HUES64 (cell line): ENCODE results near the gene RAPGEF3.

ENCODE experiments used
- H3K27ac ChIP-seq: 2 replicates; pipeline ENCODE4 v1.7.0; 2013; ENCODE audit warnings: low read depth, low read length, inconsistent platforms
- H3K27me3 ChIP-seq: 2 replicates; pipeline ENCODE4 v1.6.1; 2013; ENCODE audit warnings: mild to moderate bottlenecking, low read length; ENCODE audit not compliant: insufficient read depth
- H3K36me3 ChIP-seq: 2 replicates; pipeline ENCODE4 v1.6.1; 2013; ENCODE audit warnings: mild to moderate bottlenecking, low read length; ENCODE audit not compliant: insufficient read depth
- H3K4me1 ChIP-seq: 2 replicates; pipeline ENCODE4 v1.6.1; 2013; ENCODE audit warnings: mild to moderate bottlenecking, low read length, moderate library complexity; ENCODE audit not compliant: insufficient read depth
- H3K4me3 ChIP-seq: 2 replicates; pipeline ENCODE4 v1.5.1; 2013; ENCODE audit warnings: mild to moderate bottlenecking, low read length, moderate library complexity
- H3K9ac ChIP-seq: 2 replicates; pipeline ENCODE4 v1.6.1; 2013; ENCODE audit warnings: mild to moderate bottlenecking, low read depth, low read length
- H3K9me3 ChIP-seq: 2 replicates; pipeline ENCODE4 v1.6.1; 2013; ENCODE audit warnings: low read depth, low read length; ENCODE audit not compliant: insufficient read depth
- WGBS: fragments of 150-250, 120-280 bp; methylation state at CpG from one replicate; pipeline ENCODE4 v1.1.7; 2013; ENCODE audit warnings: missing lambda C conversion rate; 5-methylcytosine and 5-hydroxymethylcytosine counted together

The RAPGEF3 gene

GRCh38 chr12:47746523-47746922 is 12.2 kb downstream of the RAPGEF3 start:
- WGBS: 89% methylated on average over 7 of the region's 7 CpGs

GRCh38 chr12:47746073-47746472 is 12.6 kb downstream of the RAPGEF3 start:
- Histone ChIP-seq H3K36me3 (no peaks in the 10 kb centered on the region), H3K27ac (no peak overlapping the region), H3K4me1 (no peaks in the 10 kb centered on the region), H3K4me3 (no peak overlapping the region), H3K9me3 (no peaks in the 10 kb centered on the region), H3K27me3 (no peaks in the 10 kb centered on the region), H3K9ac (no peak overlapping the region)
- WGBS: 87% methylated on average over 5 of the region's 5 CpGs

More at GRCh38 chr12:47746523-47746922, 12.2 kb downstream of the RAPGEF3 start:
- Histone ChIP-seq H3K4me3 (no peak overlapping the region), H3K9ac (no peak overlapping the region), H3K4me1 (no peaks in the 10 kb centered on the region), H3K36me3 (no peaks in the 10 kb centered on the region), H3K9me3 (no peaks in the 10 kb centered on the region), H3K27me3 (no peaks in the 10 kb centered on the region), H3K27ac (no peak overlapping the region)

GRCh38 chr12:47745485-47746041 is 13.1 kb downstream of the RAPGEF3 start:
- no peaks in the 10 kb centered on the region for H3K36me3 ChIP-seq
- WGBS: 92% methylated on average over 16 of the region's 16 CpGs
- no peaks in the 10 kb centered on the region for H3K4me1 ChIP-seq
- H3K9ac ChIP-seq: no peak overlapping the region
- no peaks in the 10 kb centered on the region for H3K9me3 ChIP-seq
- H3K4me3 ChIP-seq: no peak overlapping the region
- no peaks in the 10 kb centered on the region for H3K27me3 ChIP-seq
- no peak overlapping the region for H3K27ac ChIP-seq

- Histone ChIP-seq H3K27me3 (no peaks in the 10 kb centered on the region), H3K36me3 (no peaks in the 10 kb centered on the region), H3K9me3 (no peaks in the 10 kb centered on the region), H3K4me1 (no peaks in the 10 kb centered on the region), H3K4me3 (no peak overlapping the region), H3K27ac (no peak overlapping the region), H3K9ac (no peak overlapping the region)
- 83% methylated on average over 8 of the region's 8 CpGs for WGBS
Observed at GRCh38 chr12:47744778-47745436, 13.8 kb downstream of the RAPGEF3 start.

GRCh38 chr12:47744005-47744651 is 14.6 kb downstream of the RAPGEF3 start:
- WGBS: 37% methylated on average over 9 of the region's 10 CpGs
- Histone ChIP-seq H3K36me3 (no peaks in the 10 kb centered on the region), H3K9me3 (no peaks in the 10 kb centered on the region), H3K4me1 (no peaks in the 10 kb centered on the region), H3K9ac (no peak overlapping the region), H3K27ac (no peak overlapping the region), H3K4me3 (no peak overlapping the region), H3K27me3 (no peaks in the 10 kb centered on the region)

DNA sequence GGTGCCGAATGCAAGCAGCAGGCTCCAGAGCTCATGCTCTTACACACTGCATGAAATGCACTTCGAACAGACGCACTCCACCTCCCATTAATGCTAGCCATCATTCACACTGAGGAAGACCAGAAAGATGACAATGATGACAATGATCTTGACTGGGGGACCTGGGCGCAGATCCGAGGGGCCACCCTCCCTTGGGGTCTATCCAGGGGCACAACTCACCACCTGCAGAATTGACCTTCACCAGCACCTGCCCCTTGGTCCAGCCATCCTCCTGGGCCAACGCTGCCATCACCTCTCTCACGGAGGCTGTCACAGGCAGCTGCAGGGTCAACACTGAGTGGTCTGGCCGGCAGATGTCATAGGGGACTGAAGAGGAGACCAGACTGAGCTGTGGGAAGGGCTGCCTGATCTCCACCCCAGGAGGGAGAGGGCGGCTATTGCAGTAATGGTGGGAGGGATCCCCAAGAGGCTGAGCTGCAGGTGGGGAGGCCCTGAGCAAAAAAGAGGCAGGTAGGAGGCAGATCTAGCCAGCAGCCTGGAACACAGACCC is 15.3 kb downstream of the RAPGEF3 start:
- H3K9me3 ChIP-seq: no peaks in the 10 kb centered on the region
- H3K4me1 ChIP-seq: no peaks in the 10 kb centered on the region
- H3K9ac ChIP-seq: no peak overlapping the region
- WGBS: 89% methylated on average over 9 of the region's 9 CpGs
- no peaks in the 10 kb centered on the region for H3K36me3 ChIP-seq
- H3K27me3 ChIP-seq: no peaks in the 10 kb centered on the region
- no peak overlapping the region for H3K27ac ChIP-seq
- no peak overlapping the region for H3K4me3 ChIP-seq

GRCh38 chr12:47742253-47742825 is 16.3 kb downstream of the RAPGEF3 start:
- Histone ChIP-seq H3K9ac (no peak overlapping the region), H3K36me3 (no peaks in the 10 kb centered on the region), H3K9me3 (no peaks in the 10 kb centered on the region), H3K4me3 (no peak overlapping the region), H3K4me1 (no peaks in the 10 kb centered on the region), H3K27ac (no peak overlapping the region), H3K27me3 (no peaks in the 10 kb centered on the region)
- 76% methylated on average over 7 of the region's 7 CpGs for WGBS

DNA sequence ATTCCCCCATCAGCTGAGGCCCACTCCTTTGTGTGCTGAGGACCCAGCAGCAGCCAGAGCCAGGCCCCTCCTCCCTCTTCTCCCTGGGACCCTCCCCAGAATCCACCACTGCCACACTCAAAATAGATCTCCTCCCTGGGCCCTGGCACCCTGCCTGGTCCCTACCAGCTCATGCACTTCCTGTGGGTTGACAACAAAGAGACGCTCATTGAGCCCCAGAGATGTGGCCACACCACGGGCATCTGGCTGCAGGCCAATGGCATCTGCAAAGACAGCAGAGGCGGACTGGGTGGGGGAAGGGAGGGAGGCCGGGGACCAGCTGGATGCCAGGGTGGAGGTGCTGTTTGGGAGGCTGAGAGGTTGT is 17.4 kb downstream of the RAPGEF3 start:
- peaks cover 3% of the 10 kb centered on the region; the same call in 1 of the 2 replicates for H3K4me1 ChIP-seq
- WGBS: 70% methylated on average over 4 of the region's 4 CpGs
- H3K27me3 ChIP-seq: no peaks in the 10 kb centered on the region
- H3K9ac ChIP-seq: no peak overlapping the region
- no peak overlapping the region for H3K4me3 ChIP-seq
- no peaks in the 10 kb centered on the region for H3K9me3 ChIP-seq
- H3K27ac ChIP-seq: no peak overlapping the region
- no peaks in the 10 kb centered on the region for H3K36me3 ChIP-seq

DNA sequence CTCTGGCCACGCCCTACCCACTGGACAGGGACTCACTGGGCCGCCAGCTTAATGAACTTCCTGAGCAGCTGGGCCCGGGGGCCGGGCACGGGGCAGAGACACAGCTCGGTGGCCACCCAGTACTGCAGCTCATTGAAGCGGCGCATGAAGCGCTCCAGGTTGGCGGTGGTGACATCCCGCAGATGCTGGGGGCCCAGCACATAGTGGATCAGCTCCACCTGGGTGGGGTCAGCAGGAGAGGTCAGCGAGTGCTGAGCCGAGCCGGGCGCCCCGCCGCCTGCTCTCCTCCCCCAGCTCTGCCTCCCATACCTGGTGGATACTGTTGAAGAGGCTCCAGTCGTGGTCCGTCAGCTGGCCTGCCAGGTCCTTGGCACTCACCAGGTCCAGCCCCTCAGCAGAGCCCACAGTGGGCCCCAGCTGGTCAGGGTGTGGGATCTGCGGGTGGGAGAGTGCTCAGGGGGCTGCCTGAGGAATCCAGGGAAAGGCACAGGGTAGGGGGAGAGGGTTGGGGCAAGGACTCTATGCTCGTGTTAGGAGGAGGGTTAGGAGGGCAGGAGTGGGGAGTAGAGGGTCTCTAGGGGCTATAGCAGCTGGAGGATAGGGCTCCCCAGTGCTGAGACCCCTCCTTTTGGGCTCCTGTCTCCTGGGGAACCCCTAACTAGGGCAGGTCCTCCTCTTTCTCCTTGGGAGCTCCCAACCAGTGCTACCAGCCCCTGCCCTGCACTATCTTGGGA is 17.9 kb downstream of the RAPGEF3 start:
- Histone ChIP-seq H3K9ac (no peak overlapping the region), H3K36me3 (no peaks in the 10 kb centered on the region), H3K4me3 (no peak overlapping the region), H3K27me3 (no peaks in the 10 kb centered on the region), H3K27ac (no peak overlapping the region), H3K9me3 (no peaks in the 10 kb centered on the region), H3K4me1 (peaks cover 3% of the 10 kb centered on the region; the same call in 1 of the 2 replicates)
- 88% methylated on average over 21 of the region's 21 CpGs for WGBS

- no peaks in the 10 kb centered on the region for H3K27me3 ChIP-seq
- no peak overlapping the region for H3K9ac ChIP-seq
- H3K9me3 ChIP-seq: no peaks in the 10 kb centered on the region
- H3K36me3 ChIP-seq: no peaks in the 10 kb centered on the region
- H3K4me1 ChIP-seq: peaks cover 9% of the 10 kb centered on the region
- H3K4me3 ChIP-seq: no peak overlapping the region
- WGBS: 78% methylated on average over 12 of the region's 12 CpGs
- no peak overlapping the region for H3K27ac ChIP-seq
Observed at GRCh38 chr12:47739979-47740378, 18.7 kb downstream of the RAPGEF3 start.

DNA sequence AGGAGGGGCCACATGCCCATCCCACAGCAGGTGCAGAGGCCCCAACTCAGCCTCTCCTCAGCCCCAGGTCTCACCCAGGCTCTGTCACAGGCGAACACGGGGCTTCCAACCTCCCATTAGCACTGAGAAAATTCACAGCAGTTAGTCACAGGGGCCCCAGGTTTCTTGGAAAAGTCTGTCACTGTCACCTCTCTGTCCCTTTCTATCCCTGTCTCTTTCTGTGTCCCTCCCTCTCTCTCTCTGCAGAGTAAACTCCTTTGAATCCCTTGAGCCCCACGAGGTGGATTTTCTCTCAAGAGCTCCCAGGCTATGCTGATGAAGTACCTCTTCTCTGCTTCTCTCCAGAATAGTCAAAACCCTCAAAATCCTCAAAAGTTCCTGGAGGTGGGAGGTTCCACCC is 19.4 kb downstream of the RAPGEF3 start:
- Histone ChIP-seq H3K4me1 (peaks cover 15% of the 10 kb centered on the region), H3K36me3 (no peaks in the 10 kb centered on the region), H3K27ac (no peak overlapping the region), H3K9ac (no peak overlapping the region; the same call in 1 of the 2 replicates), H3K27me3 (no peaks in the 10 kb centered on the region), H3K9me3 (no peaks in the 10 kb centered on the region), H3K4me3 (no peak overlapping the region)
- WGBS: 87% methylated on average over 3 of the region's 3 CpGs
